HEK293 (cell line): ENCODE results near the gene ZBTB8A.

ENCODE experiments used
- BCL11B ChIP-seq: fragments of 450-650 bp; formaldehyde crosslinking; IDR thresholded peaks from 2 replicates; pipeline ENCODE4 v1.5.1; 2016; ENCODE audit warnings: low read depth, missing biosample characterization, missing genetic modification characterization
- FEZF1 ChIP-seq: fragments of 450-650 bp; formaldehyde crosslinking; IDR thresholded peaks from 2 replicates; pipeline ENCODE4 v1.5.1; 2016; ENCODE audit warnings: missing biosample characterization, missing genetic modification characterization
- GLI2 ChIP-seq: fragments of 450-650 bp; formaldehyde crosslinking; IDR thresholded peaks from 2 replicates; pipeline ENCODE4; 2017; ENCODE audit warnings: missing biosample characterization, missing genetic modification characterization, low read depth, borderline replicate concordance
- GLIS2 ChIP-seq: fragments of 450-650 bp; formaldehyde crosslinking; IDR thresholded peaks from 2 replicates; pipeline ENCODE4 v1.5.1; 2016; ENCODE audit warnings: missing biosample characterization, missing genetic modification characterization
- KLF10 ChIP-seq: fragments of 450-650 bp; IDR thresholded peaks from 2 replicates; pipeline ENCODE4 v1.5.1; 2018; ENCODE audit warnings: missing biosample characterization, mild to moderate bottlenecking, missing genetic modification characterization
- KLF8 ChIP-seq: fragments of 450-650 bp; formaldehyde crosslinking; IDR thresholded peaks from 2 replicates; pipeline ENCODE4 v1.5.1; 2016; ENCODE audit warnings: missing biosample characterization, missing genetic modification characterization
- MZF1 ChIP-seq: fragments of 450-650 bp; formaldehyde crosslinking; IDR thresholded peaks from 2 replicates; pipeline ENCODE4 v1.5.1; 2017; ENCODE audit warnings: missing biosample characterization, missing genetic modification characterization, borderline replicate concordance
- PATZ1 ChIP-seq: fragments of 450-650 bp; formaldehyde crosslinking; IDR thresholded peaks from 2 replicates; pipeline ENCODE4 v1.5.1; 2016; ENCODE audit warnings: missing biosample characterization, missing genetic modification characterization
- REST ChIP-seq: fragments of 450-650 bp; formaldehyde crosslinking; IDR thresholded peaks from 2 replicates; pipeline ENCODE4 v1.5.1; 2016; ENCODE audit warnings: missing biosample characterization, missing genetic modification characterization
- SP7 ChIP-seq: fragments of 450-650 bp; formaldehyde crosslinking; IDR thresholded peaks from 2 replicates; pipeline ENCODE4 v1.5.1; 2016; ENCODE audit warnings: missing biosample characterization, missing genetic modification characterization
- TRIM28 ChIP-seq: IDR thresholded peaks from 2 replicates; pipeline ENCODE4 v1.6.1; 2011; ENCODE audit warnings: low read length, control low read depth, borderline replicate concordance
- WT1 ChIP-seq: fragments of 450-650 bp; formaldehyde crosslinking; IDR thresholded peaks from 2 replicates; pipeline ENCODE4 v1.5.1; 2016; ENCODE audit warnings: missing biosample characterization, missing genetic modification characterization
- ZBTB11 ChIP-seq: fragments of 450-650 bp; formaldehyde crosslinking; conservative IDR thresholded peaks from 2 replicates; pipeline ENCODE4 v1.5.1; 2016; ENCODE audit warnings: low read depth, missing biosample characterization, missing genetic modification characterization
- ZNF121 ChIP-seq: fragments of 450-650 bp; formaldehyde crosslinking; IDR thresholded peaks from 2 replicates; pipeline ENCODE4 v1.5.1; 2016; ENCODE audit warnings: missing biosample characterization, missing genetic modification characterization
- ZNF132 ChIP-seq: fragments of 450-650 bp; formaldehyde crosslinking; IDR thresholded peaks from 2 replicates; pipeline ENCODE4 v1.5.1; 2017; ENCODE audit warnings: missing biosample characterization, missing genetic modification characterization, borderline replicate concordance
- ZNF2 ChIP-seq: fragments of 450-650 bp; formaldehyde crosslinking; IDR thresholded peaks from 2 replicates; pipeline ENCODE4 v1.5.1; 2016; ENCODE audit warnings: missing biosample characterization, missing genetic modification characterization
- ZNF214 ChIP-seq: fragments of 450-650 bp; formaldehyde crosslinking; IDR thresholded peaks from 2 replicates; pipeline ENCODE4 v1.5.1; 2017; ENCODE audit warnings: missing biosample characterization, mild to moderate bottlenecking, missing genetic modification characterization, borderline replicate concordance
- ZNF510 ChIP-seq: fragments of 450-650 bp; formaldehyde crosslinking; IDR thresholded peaks from 2 replicates; pipeline ENCODE4 v1.5.1; 2018; ENCODE audit warnings: mild to moderate bottlenecking, missing genetic modification characterization, missing biosample characterization; ENCODE audit not compliant: insufficient replicate concordance
- ZNF558 ChIP-seq: fragments of 450-650 bp; formaldehyde crosslinking; IDR thresholded peaks from 2 replicates; pipeline ENCODE4 v1.5.1; 2016; ENCODE audit warnings: missing biosample characterization, missing genetic modification characterization
- ZNF692 ChIP-seq: fragments of 450-650 bp; formaldehyde crosslinking; IDR thresholded peaks from 2 replicates; pipeline ENCODE4 v1.5.1; 2016; ENCODE audit warnings: missing biosample characterization, missing genetic modification characterization
- ZNF701 ChIP-seq: fragments of 450-650 bp; formaldehyde crosslinking; IDR thresholded peaks from 2 replicates; pipeline ENCODE4 v1.5.1; 2016; ENCODE audit warnings: missing biosample characterization, missing genetic modification characterization
- ZNF76 ChIP-seq: fragments of 450-650 bp; formaldehyde crosslinking; IDR thresholded peaks from 2 replicates; pipeline ENCODE4; 2016; ENCODE audit warnings: low read depth, missing biosample characterization, missing genetic modification characterization, borderline replicate concordance
- ZSCAN16 ChIP-seq: fragments of 450-650 bp; formaldehyde crosslinking; IDR thresholded peaks from 2 replicates; pipeline ENCODE4 v1.5.1; 2016; ENCODE audit warnings: missing biosample characterization, missing genetic modification characterization
- ZSCAN4 ChIP-seq: fragments of 450-650 bp; formaldehyde crosslinking; IDR thresholded peaks from 2 replicates; pipeline ENCODE4 v1.5.1; 2017; ENCODE audit warnings: missing biosample characterization, missing genetic modification characterization

Gene ZBTB8A

GRCh38 chr1:32650752-32651460, 111.7 kb downstream of the ZBTB8A start, which contains the start of gene RBBP4 (continued):
- TF ChIP-seq REST (tag by site-specific recombination) (0 out of 2 replicates have a peak, but pooled peaks have one; percentile 22), ZSCAN4 (tag by site-specific recombination) (peak; percentile 61; the same call in 1 of the 2 replicates), FEZF1 (tag by site-specific recombination) (peak; percentile 19; the same call in 1 of the 2 replicates), KLF8 (tag by site-specific recombination) (peak; percentile 67), ZNF692 (tag by site-specific recombination) (no peak; the same call in 1 of the 2 replicates), ZNF121 (tag by site-specific recombination) (no peak), ZBTB11 (tag by site-specific recombination) (peak; percentile 67), ZSCAN16 (tag by site-specific recombination) (no peak; the same call in 1 of the 2 replicates), ZNF76 (tag by site-specific recombination) (peak; percentile 85), ZNF132 (tag by site-specific recombination) (no peak), PATZ1 (tag by site-specific recombination) (peak; percentile 100), ZNF214 (tag by site-specific recombination) (no peak), TRIM28 (no peak), ZNF510 (tag by site-specific recombination) (no peak), KLF10 (tag by site-specific recombination) (peak; percentile 62; the same call in 1 of the 2 replicates), WT1 (tag by site-specific recombination) (peak; percentile 66), ZNF701 (no peak), SP7 (tag by site-specific recombination) (peak; percentile 65), ZNF2 (peak; percentile 29; the same call in 1 of the 2 replicates), MZF1 (tag by site-specific recombination) (no peak), ZNF558 (tag by site-specific recombination) (peak; percentile 64; the same call in 1 of the 2 replicates), GLI2 (tag by site-specific recombination) (no peak), GLIS2 (tag by site-specific recombination) (peak; percentile 100), BCL11B (tag by site-specific recombination) (no peak; the same call in 1 of the 2 replicates)
